ENCODE results near the gene SYNE3.
A peak's percentile ranks its signal among the peaks of the same experiment; 100 is the strongest.

The SYNE3 gene

DNA sequence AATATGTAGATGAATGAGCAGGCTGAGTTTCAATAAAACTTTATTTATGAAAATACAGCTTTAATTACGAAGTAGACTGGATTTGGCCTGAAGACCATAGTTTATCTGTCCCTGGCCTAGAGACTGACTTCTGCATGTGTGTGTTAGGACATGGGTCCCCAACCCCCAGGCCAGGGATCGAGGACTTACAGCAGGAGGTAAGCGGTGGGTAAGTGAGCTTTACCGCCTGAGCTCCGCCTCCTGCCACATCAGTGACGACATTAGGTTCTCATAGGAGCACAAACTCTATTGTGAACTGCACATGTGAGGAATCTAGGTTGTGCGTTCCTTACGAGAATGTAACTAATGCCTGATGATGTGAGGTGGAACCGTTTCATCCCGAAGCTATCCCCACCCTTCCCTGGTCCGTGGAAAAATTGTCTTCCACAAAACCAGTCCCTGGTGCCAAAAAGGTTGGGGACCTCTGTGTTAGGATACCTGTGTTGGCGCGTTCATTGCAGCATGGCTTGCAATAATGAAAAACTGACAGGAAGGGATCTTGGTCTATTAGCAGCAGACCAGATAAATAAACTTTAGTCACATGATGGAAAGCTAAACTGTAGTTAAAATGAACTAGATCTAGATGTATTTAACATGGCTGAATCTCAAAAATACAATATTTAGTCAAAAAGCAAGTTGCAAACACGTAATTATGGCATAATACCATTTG lies 22.5 kb upstream of the SYNE3 start:
- no peak for DNase-seq

- DNase-seq, result no peak
These were observed 21.0 kb upstream of the SYNE3 start for GRCh38 chr14:95537298-95538089.

GRCh38 chr14:95536671-95537070 lies 20.2 kb upstream of the SYNE3 start:
- DNase-seq, result no peak

DNA sequence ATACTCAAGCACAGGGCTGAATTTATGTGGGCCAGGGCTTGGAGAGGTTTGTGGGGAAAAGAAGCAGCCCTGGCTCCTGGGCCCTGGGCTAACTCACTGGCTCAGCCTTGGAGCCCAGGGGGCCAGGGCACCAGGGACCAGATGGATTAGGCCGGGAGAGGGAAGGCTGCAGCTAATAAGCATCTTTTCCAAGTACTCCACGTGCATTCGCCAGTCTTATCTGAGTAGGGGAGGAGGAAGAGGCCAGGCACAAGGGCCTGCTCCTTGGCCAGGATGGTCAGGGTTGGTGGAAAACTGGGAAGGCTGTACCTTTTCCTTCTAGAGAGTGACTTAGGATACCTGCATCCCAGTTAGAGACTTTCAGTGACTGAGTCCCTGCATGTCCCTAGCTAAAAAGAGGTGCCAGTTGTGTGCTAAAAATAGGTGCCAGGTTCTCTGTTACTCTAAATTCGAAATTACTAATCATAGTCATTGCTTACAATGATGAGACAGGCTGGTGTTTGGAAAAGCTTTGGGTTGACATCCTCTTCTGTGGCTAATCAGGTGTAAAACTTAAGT lies 19.7 kb upstream of the SYNE3 start:
- DNase-seq, result no peak

DNA sequence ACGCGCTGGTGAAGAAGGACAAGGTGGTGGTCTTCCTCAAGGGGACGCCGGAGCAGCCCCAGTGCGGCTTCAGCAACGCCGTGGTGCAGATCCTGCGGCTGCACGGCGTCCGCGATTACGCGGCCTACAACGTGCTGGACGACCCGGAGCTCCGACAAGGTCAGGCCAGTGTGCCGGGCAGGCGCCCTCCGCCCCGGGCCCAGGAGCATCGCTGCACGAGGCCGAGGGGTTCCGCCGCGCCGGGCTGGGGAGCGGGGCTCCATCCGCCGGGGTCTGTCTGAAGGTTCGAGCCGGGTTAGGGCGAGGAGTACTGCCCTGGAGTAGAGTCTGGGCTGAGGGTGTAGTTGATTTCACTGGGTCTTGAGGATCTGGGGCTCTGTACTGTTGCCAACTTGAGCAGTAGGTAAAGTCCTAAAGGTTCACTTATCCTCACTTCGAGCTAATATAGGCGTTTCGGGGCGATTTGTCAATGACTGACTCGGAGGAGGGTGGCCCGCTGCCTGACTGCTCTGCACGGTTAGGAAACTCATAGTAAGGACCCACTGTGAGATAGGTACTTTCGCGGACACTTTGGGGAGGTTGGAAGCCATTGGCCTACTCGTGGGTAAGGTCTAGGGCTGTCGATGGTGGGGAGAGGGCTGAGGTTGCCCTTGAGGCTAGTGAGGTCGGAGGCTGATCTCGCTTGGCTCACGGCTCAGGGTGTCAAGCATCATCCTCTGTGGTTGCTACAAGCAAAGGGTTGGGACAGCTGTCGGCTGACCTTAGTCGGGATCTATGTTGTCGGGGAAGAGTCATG lies 19.0 kb upstream of the SYNE3 start:
- DNase-seq, result no peak

DNA sequence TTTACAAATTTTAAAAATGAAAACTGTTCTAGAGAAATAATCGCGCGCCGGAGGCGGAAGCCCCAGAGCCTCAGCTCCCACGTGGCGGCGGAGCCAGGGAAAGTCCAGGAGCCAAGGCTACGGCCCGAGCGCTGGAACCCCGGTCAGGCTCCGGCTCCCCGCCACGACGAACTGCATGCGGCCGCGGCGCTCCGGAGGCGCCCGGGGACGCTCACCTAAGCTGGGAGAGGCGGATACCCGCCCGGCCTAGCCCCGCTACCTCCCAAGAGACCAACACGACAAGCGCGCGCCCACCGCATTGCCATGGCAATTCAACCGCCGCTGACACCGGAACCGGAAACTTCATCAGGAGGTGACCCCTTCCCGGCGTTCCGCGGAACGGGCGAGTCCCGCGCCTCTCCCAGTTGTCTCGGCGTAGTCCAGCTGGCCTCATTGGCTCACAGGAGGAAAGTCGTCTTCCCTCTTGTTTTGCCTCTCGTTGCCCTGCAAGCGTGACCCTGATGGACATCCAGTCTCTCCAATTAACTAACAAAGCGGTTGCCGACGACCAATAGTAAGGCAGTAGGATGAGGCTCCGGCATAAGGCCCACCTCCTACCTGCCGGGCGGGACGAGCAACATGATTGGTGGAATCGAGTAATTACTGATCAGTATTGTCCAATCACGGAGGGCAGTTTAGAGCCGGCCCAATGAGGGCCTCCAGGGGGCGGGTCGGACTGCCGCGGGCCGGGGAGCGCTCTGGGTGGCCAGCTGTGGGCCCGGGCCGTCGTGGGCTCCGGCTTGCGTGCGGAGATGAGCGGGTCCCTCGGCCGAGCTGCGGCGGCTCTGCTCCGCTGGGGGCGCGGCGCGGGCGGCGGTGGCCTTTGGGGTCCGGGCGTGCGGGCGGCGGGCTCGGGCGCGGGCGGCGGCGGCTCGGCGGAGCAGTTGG lies 18.1 kb upstream of the SYNE3 start, which contains the start of gene GLRX5:
TSS of gene GLRX5 (plus strand) at position 752 of the 927 bp plus-strand sequence. CDS start at position 792, 40 bp downstream.
- DNase-seq, result peak; percentile 100

GRCh38 chr14:95533822-95534221 lies 17.4 kb upstream of the SYNE3 start:
- no peak for DNase-seq

- peak; percentile 60 for DNase-seq
These were observed 17.0 kb upstream of the SYNE3 start for GRCh38 chr14:95533391-95533821.

DNA sequence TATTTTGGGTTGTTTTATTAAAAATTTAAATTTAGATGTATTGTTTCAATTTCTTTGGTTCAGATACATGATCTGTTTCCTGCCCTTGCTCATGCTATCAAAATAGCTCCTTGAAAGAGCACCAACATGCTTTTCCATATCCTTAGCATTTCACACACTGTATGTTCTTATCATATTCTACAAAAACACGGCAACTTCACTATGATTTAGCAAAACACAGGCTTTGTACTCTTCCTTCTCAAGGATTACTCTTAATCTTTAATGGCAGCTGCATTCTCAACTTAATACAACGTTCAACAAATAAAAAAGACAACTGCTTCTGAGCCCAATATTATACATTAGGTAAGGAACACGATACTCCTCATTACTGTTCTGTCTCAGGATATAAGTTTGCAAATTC lies 15.5 kb upstream of the SYNE3 start:
- no peak for DNase-seq

- no peak for DNase-seq
These were observed 15.0 kb upstream of the SYNE3 start for GRCh38 chr14:95531473-95531872.

GRCh38 chr14:95530473-95531276 lies 14.2 kb upstream of the SYNE3 start:
- DNase-seq, result no peak

DNA sequence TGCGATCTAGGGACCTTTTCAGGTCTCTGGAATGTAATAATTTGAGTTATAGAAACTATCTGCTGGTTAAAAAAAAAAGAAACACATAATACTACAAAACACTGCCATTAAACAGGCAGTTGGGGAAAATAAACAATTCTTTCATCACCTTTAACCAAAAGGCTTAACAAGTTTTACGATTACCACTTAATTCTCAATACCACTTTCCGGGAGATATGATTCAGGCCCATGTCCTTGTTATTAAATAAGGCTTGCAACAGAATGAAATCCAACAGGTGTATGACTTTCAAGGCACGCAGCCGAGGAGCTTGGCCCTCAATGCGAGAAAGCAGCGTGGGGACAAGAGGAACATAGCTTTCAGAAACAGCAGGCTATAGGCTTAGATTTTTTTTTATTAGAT lies 12.8 kb upstream of the SYNE3 start:
- DNase-seq, result no peak

GRCh38 chr14:95527387-95528002 lies 11.0 kb upstream of the SYNE3 start:
- no peak for DNase-seq

- no peak for DNase-seq
These were observed 10.3 kb upstream of the SYNE3 start for GRCh38 chr14:95526483-95527386.

DNA sequence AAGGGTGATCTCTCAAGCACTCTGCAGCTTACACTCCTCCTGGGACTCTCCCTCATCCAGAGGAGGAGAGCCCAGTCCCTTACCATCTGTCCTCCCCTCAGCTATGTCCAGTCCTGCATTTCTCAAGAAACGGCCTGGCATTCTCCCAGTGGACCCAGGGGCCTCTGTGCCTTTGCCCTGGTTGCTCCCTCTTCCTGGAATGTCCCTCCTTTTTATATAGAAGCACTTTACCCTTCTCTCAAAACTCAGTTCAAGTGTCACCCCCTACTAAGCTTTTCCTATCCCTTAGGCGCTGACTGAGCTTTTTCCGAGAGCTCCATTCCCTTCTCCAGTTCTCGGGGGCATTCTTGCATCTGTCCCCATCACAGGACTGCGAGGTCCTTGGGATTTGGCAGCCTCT lies 9.5 kb upstream of the SYNE3 start:
- no peak for DNase-seq

- DNase-seq, result no peak
These were observed 8.5 kb upstream of the SYNE3 start for GRCh38 chr14:95524706-95525512.

DNA sequence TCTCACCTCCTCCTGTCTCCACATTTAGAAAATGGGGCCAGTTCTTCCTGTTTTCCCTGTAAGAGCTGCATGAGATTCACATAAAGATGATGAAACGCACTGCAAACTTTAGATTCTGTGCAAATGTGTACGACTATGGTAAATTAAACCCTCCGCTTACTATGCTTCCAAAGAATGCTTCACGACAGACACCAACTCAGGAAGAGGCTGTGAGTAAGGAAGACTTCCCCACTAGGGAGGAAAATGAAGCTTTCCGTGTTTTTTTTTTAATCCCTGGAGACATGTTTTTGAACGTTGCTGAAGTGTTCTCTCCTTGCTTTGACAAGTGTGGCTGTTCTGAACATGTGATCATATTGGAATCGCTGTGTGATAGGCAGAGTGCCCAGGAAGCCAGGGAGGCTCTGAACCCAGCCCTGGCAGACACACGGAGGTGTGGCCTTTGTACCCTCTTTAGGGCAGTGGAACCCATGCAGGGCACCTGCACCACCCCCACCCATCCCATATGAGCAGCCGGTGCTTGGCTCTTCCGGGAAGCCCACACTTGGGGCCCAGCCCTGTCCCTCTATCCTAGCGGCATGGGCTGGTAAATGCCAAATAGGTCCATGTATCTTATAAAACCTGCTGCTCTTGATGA lies 7.5 kb upstream of the SYNE3 start:
- DNase-seq, result peak; percentile 68
